HG02973 (cell line): ENCODE measurements around the gene COL27A1.

Source experiments
- ATAC-seq: cut with Tn5 transposase; IDR thresholded peaks from one replicate; pipeline ENCODE4 v1.9.1; 2021; ENCODE audit warnings: moderate library complexity; ENCODE audit not compliant: unreplicated experiment

The COL27A1 gene

DNA sequence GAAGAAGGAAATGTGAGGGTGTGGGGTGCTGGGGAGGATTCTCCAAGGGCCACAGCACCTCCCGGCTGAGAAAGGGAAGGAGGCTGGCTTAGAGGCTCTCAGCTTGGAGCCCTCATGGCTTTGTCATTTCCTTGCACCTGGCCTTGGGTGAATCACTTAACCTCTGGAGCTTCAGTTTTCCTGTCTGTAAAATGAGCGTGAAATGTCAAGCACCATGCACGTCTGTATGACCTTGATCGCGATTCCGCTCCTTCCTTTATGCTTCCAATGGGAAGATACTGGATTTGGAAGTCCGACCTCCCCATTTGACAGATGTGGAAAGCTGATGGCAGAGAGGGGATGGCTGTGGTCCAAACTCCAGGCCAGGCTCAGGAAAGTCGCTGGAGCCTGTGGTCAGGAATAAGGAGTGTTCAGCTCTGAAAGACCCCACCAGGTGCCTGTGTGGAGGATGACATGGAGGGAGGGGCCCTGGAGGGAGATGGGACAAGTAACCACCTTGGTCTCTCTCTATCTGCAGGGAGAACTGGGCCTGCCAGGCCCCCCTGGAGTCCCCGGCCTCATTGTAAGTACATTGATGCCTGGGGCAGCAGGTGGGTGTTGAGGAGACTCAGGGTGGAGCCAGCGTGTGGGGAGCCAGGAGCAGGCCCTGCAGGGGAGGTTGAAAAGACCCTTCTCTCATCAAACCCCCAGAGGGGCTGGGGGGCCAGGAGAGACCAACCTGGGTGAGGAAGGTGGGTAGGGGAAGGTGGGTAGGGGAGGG, 66.5 kb downstream of the COL27A1 start:
- no peak for ATAC-seq

DNA sequence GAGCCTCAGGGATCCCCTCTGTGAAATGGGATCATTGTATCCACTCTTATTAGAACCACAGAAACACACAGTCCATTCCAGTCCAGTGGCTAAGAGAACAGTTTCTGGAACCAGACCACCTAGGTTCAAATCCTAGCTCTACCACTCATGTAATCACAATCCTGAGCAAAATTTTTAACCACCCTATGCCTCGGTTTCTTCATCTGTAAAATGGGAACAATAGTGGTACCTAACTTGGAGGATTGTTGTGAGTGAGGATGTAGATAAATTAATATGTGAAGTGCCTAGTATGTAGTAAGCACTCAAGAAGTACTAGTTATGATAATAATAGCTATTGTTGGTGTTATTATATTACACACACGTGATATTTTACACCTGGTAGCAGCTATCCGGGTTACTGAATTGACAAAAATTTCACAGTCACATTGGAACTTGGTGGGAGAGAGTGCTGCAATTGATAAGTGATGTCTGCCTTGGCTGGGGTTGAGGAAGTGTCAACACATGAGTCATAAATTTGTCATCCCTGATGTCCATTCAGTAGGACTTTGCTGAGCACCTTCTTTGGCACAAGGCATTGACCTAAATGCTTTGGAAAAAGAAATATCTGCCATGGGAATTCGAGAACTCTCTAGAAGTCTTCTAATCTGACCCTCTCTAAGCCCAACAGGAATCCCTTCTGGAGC, 68.4 kb downstream of the COL27A1 start:
- no peak for ATAC-seq

DNA sequence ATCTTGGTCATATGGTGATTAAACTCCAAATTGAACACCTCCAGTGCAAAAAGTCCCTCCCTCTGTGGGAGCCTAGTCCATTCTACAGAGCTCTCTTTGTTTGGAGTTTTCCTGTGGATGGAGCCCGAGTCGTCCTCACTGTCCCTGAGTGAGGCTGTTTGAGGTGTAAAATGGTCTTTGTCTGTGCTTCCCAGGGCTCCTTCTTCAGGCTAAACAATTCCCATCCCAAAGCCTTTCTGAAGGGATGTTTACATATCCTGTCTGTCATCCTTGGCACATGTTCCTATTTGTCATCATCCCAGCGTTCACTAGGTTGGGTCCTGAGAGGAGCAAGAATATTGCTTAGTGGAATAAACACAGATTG, 68.9 kb downstream of the COL27A1 start:
- no peak for ATAC-seq

GRCh38 chr9:114225561-114226212, 70.3 kb downstream of the COL27A1 start:
- ATAC-seq, result no peak

- ATAC-seq, result no peak
These were observed 71.1 kb downstream of the COL27A1 start for GRCh38 chr9:114226246-114227055.

- ATAC-seq, result no peak
These were observed 72.1 kb downstream of the COL27A1 start for GRCh38 chr9:114227288-114228015.

DNA sequence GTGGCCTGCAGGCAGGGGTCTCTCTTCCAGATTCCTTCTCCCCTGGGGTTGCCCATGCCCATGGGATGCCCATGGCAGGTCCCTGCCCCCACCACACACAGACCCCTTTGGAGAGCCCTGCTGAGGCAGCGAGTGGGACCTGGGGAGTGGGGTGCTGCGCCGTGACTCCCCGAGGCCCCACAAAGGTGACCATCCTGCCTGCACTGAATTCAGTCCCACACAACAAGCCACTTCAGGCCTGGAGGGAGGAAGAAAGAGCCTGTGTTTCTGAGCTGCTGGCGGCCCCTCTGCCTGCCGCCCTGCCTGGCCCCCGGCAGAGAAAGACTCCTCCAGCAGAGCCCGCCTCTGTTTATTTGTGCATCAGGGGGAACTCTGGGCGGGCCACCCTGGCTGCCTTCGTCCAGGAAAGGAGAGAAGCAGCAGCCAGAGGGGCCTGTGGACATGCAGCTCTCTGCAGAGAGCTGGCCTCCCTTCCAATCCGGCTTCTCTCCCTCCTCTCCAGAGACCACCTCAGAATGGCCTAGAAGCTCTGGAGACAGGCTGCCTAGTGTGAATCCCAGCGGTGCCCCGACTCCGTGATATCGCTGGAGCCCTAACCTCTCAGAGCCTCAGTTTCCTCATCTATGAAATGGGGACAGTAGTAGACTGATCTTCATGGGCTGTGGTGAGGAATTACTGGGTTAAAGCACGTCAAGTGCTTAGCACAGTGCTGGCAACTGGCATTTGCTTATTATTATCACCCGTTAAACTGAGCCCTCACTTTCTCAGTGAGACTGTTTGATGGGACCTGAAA, 72.9 kb downstream of the COL27A1 start:
- ATAC-seq, result no peak

DNA sequence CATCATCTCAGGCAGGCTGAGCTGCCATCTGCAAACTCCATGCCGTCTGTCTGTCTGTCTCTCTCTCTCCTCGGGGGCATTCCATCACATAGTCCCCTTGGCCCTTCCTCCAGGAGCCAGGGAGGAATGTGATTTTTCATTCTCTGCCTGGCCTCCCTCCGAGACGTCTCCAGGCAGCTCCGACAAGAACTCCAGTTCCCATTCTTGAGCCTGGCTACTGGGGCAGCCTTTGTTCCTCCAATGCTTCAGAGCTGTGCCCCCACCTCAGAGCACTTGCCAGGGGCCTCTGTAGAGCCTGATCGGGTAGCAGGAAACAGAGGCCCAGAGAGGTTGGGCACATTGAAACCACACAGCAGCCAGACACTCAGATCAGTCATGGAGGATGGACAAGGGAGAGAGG, 74.0 kb downstream of the COL27A1 start:
- no peak for ATAC-seq

- no peak for ATAC-seq
These were observed 74.7 kb downstream of the COL27A1 start for GRCh38 chr9:114230068-114230467.

DNA sequence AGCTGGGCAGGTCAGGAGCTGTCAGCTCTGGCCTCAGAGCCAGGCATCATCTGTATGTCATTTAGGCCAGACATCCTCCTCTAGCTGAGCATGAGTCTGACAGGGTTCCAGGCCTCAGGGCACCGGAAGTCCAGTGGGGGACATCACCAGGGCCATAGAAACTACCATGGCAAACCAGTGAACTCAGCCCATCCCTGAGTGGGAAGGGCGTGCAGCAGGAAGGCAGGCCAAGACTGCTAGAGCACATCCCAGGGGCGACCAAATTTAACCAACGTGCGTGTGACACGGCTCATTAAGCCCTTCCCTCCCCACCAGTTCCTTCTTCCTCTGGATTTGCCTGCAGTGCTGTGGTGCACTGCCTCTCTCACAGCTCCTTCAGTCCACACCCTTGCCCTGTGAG, 75.9 kb downstream of the COL27A1 start:
- no peak for ATAC-seq

- ATAC-seq, result no peak
These were observed 76.5 kb downstream of the COL27A1 start for GRCh38 chr9:114231719-114232449.

GRCh38 chr9:114233491-114234185, 78.3 kb downstream of the COL27A1 start:
- ATAC-seq, result no peak

DNA sequence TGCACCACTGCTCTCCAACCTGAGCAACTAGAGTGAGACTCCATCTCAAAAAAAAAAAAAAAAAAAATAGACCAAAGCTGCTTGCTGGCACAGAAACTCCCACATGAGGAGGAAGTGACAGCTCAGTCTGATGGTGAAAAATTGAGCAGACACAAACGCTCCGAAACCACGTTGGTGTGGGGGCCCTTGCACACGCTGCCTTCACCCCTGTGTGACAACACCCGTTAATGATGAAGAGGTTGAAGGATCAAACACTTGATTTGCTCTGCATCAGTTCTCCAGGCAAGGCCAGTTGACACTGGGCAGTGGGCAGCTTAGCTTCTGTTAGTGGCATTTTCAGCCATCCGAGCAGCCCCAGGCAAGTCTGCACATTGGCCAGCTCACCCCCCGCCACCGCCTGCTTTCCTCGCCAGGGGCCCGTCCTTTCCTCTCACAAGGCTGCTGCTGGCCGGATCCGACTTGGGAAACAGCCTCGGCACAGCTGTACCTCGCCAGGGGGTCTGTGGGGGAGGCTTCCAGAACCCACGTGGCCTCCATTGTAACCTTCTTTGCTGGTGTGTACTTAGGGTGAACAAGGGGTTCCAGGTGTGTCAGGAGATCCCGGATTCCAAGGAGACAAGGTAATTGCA, 79.8 kb downstream of the COL27A1 start:
- no peak for ATAC-seq

DNA sequence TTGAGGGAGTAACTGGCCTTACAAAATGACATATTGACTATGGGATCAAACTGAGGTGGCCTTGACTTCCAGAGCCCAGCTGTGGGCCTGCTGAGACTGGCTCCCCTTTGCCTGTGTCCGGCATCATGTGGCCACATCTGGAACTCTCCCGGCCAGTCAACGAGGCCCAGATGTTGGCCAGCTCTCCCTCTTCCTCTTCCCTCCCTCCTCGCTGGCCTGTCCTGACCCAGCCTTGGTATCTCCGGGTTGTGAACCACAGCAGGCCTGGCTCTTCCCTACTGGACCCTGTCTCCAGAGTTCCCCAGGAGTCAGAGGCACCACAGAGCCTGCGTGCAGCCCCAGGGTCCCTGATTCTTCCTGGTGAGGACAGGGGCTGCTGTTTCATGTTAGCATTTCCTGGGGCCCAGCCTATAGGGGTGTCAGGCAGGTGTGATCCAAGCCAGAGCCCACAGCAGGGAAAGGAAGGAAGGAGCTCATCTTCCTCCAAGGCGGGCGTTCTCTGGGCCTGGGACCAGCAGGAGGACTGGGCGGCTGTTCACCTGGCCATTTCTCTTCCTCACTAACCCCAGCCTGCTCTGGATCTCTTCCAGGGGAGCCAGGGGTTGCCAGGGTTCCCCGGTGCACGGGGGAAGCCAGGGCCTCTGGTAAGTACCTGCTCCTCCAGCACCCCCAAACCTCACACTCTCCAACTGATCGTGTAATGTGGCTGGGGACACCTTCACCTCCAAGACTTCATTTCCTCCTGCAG, 81.2 kb downstream of the COL27A1 start:
- ATAC-seq, result no peak

GRCh38 chr9:114237247-114237646, 81.9 kb downstream of the COL27A1 start:
- no peak for ATAC-seq

- ATAC-seq, result no peak
These were observed 82.4 kb downstream of the COL27A1 start for GRCh38 chr9:114237781-114238180.

GRCh38 chr9:114238472-114238871, 83.1 kb downstream of the COL27A1 start:
- ATAC-seq, result no peak
